ENCODE data around the gene EML3.

- no peak for TF ChIP-seq CTCF (IDR thresholded peaks at IDR 0.05)
- TF ChIP-seq POLR2A (IDR thresholded peaks at IDR 0.05): no peak
Measured at GRCh38 chr11:62569611-62570010, 43.0 kb downstream of the EML3 start.
